Aorta (tissue), 5 donors: Measurements from ENCODE around the gene THTPA. TPM values are rescaled to one million over a fixed set of nuclear protein-coding genes. Genes with fewer than 3 reads are reported as not detected.

Experiments used
- ATAC-seq: fragments of 200-7000 bp; cut with Tn5 transposase; one replicate; pipeline ENCODE4 v1.9.1; 2022; ENCODE audit warnings: moderate library complexity; ENCODE audit not compliant: low FRiP score
- DNase-seq, 2 donors: peaks; one replicate each; pipeline ENCODE4 v3.0.0-alpha.2; 2020
- H3K27ac ChIP-seq, 2 donors: one replicate each; pipeline ENCODE4 v1.5.1; 2013; ENCODE audit warnings: low read length in 2 of 2, mild to moderate bottlenecking in 2 of 2, moderate library complexity in 2 of 2, control low read depth in 1 of 2, inconsistent platforms in 1 of 2, low read depth in 1 of 2
- H3K27me3 ChIP-seq, 2 donors: one replicate each; pipeline ENCODE4 v1.6.1; 2013; ENCODE audit warnings: control low read depth in 1 of 2, low read length in 1 of 2, mild to moderate bottlenecking in 1 of 2, moderate library complexity in 1 of 2; ENCODE audit not compliant: insufficient read depth in 2 of 2, control insufficient read depth in 1 of 2
- H3K36me3 ChIP-seq, 2 donors: one replicate each; pipeline ENCODE4 v1.6.1; 2013; ENCODE audit warnings: control low read depth in 1 of 2, low read length in 1 of 2, mild to moderate bottlenecking in 1 of 2; ENCODE audit not compliant: insufficient read depth in 2 of 2, control insufficient read depth in 1 of 2
- H3K4me1 ChIP-seq, 2 donors: one replicate each; pipeline ENCODE4 v1.6.1; 2013; ENCODE audit warnings: low read length in 2 of 2, control low read depth in 1 of 2, mild to moderate bottlenecking in 1 of 2, moderate library complexity in 1 of 2; ENCODE audit not compliant: insufficient read depth in 2 of 2, control insufficient read depth in 1 of 2
- H3K4me3 ChIP-seq, 2 donors: one replicate each; pipeline ENCODE4 v1.5.1; 2013; ENCODE audit warnings: low read length in 2 of 2, control low read depth in 1 of 2, mild to moderate bottlenecking in 1 of 2
- H3K9me3 ChIP-seq: one replicate; pipeline ENCODE4 v1.6.1; 2013; ENCODE audit warnings: mild to moderate bottlenecking, low read length; ENCODE audit not compliant: control insufficient read depth
- WGBS, 2 donors: extraction: QIAGEN DNeasy Blood & Tissue Kit; methylation state at CpG; one replicate each; pipeline ENCODE4 v1.1.7; 2013; 5-methylcytosine and 5-hydroxymethylcytosine counted together
- intact Hi-C, 2 donors: fragments of 100-400 bp; cut with DNase I; formaldehyde crosslinking; loops; one replicate each; pipeline versions ENCODE4 v1.14.2 to v1.15.0; 2022
- polyA plus RNA-seq, 2 donors: library from polyadenylated mRNA; stranded (reverse); fragments of 200-250 nt; gene quantifications; one replicate each; pipeline ENCODE4 v1.2.3, GENCODE V29; 2013
- total RNA-seq, 2 donors: library from RNA; stranded (reverse); fragmentation: NEBNext Ultra II Directional; extraction: Animal tissue kit (Norgen Biotek cat#: 25700); gene quantifications; one replicate each; pipeline ENCODE4 v1.2.1, GENCODE V29; 2021
- donor health status: healthy with polysubstance abuse.
- donor health status: Bipolar disorder and iron deficiency.
- donor health status: DM: no; HTN: no; CAD: no.
- donor health status: DM: no; HTN: no; CAD: no.
- donor health status: DM: yes; HTN: yes; CAD: no.

Gene THTPA
- total and polyA plus RNA-seq, 4 donors, result 13.0 to 24.0 (median 13.8) TPM

- Histone ChIP-seq H3K9me3 (no peaks in the 10 kb centered on the region), H3K4me1 (no peaks in the 10 kb centered on the region), H3K36me3 (no peaks in the 10 kb centered on the region), H3K27ac (no peak overlapping the region), H3K4me3 (no peak overlapping the region), H3K27me3 (no peaks in the 10 kb centered on the region)
- DNase-seq, result no peak
- 66 to 75% methylated on average over 4 of the region's 4 CpGs for WGBS, 2 donors
- ATAC-seq, result no peak
- intact Hi-C loops, result no loop called here
Observed at GRCh38 chr14:23572524-23572828, 16.4 kb downstream of the THTPA start.

- no peaks in the 10 kb centered on the region for H3K27me3 ChIP-seq
- ATAC-seq, result no peak
- no peaks in the 10 kb centered on the region for H3K4me1 ChIP-seq
- no peak overlapping the region for H3K27ac ChIP-seq
- intact Hi-C loops, result no loop called here
- no peaks in the 10 kb centered on the region for H3K9me3 ChIP-seq
- DNase-seq, result peak in 1 of 2 donors; percentile 69
- no peaks in the 10 kb centered on the region for H3K36me3 ChIP-seq
- no peak overlapping the region for H3K4me3 ChIP-seq
- 53 to 63% methylated on average over 4 of the region's 4 CpGs for WGBS, 2 donors
Observed at GRCh38 chr14:23572836-23573235, 16.8 kb downstream of the THTPA start.

- no peak overlapping the region for H3K4me3 ChIP-seq
- no peaks in the 10 kb centered on the region for H3K9me3 ChIP-seq
- H3K27ac ChIP-seq, result no peak overlapping the region
- H3K4me1 ChIP-seq, result no peaks in the 10 kb centered on the region
- intact Hi-C loops, result no loop called here
- WGBS, 2 donors, result 73 to 76% methylated on average over 5 of the region's 5 CpGs
- DNase-seq, result no peak
- no peaks in the 10 kb centered on the region for H3K27me3 ChIP-seq
- no peaks in the 10 kb centered on the region for H3K36me3 ChIP-seq
- no peak for ATAC-seq
Observed at GRCh38 chr14:23573384-23574015, 17.4 kb downstream of the THTPA start.

GRCh38 chr14:23577004-23577681 lies 21.1 kb downstream of the THTPA start:
- H3K27me3 ChIP-seq, result no peaks in the 10 kb centered on the region
- ATAC-seq, result peak; percentile 48
- H3K36me3 ChIP-seq, result no peaks in the 10 kb centered on the region
- 2% methylated on average over 65 to 67 of the region's 67 CpGs for WGBS, 2 donors
- no peaks in the 10 kb centered on the region for H3K4me1 ChIP-seq
- intact Hi-C loops, result no loop called here
- H3K27ac ChIP-seq, result no peak overlapping the region
- DNase-seq, result no peak
- H3K9me3 ChIP-seq, result no peaks in the 10 kb centered on the region
- no peak overlapping the region for H3K4me3 ChIP-seq

GRCh38 chr14:23577710-23578392 lies 21.8 kb downstream of the THTPA start:
- no peak overlapping the region for H3K4me3 ChIP-seq
- H3K9me3 ChIP-seq, result no peaks in the 10 kb centered on the region
- H3K4me1 ChIP-seq, result no peaks in the 10 kb centered on the region
- 3 to 4% methylated on average over 22 to 24 of the region's 24 CpGs for WGBS, 2 donors
- no peaks in the 10 kb centered on the region for H3K36me3 ChIP-seq
- DNase-seq, result no peak
- H3K27me3 ChIP-seq, result no peaks in the 10 kb centered on the region
- ATAC-seq, result no peak
- H3K27ac ChIP-seq, result no peak overlapping the region
- intact Hi-C loops, result no loop called here

- no peaks in the 10 kb centered on the region for H3K27me3 ChIP-seq
- DNase-seq, result no peak
- ATAC-seq, result no peak
- no peaks in the 10 kb centered on the region for H3K9me3 ChIP-seq
- no peaks in the 10 kb centered on the region for H3K4me1 ChIP-seq
- WGBS, 2 donors, result 6 to 9% methylated on average over 18 of the region's 18 CpGs
- no peaks in the 10 kb centered on the region for H3K36me3 ChIP-seq
- intact Hi-C loops, result no loop called here
- no peak within 1 kb of the TSS for H3K4me3 ChIP-seq
- H3K27ac ChIP-seq, result no peak within 1 kb of the TSS
Observed at GRCh38 chr14:23578560-23579310, 22.7 kb downstream of the THTPA start, which contains the start of gene JPH4. Gene JPH4, minus strand, starts transcription at chr14:23578790. Its CDS starts 1,337 bp downstream, at chr14:23577453.

- H3K36me3 ChIP-seq, result no peaks in the 10 kb centered on the region
- ATAC-seq, result no peak
- no peak for DNase-seq
- H3K9me3 ChIP-seq, result no peaks in the 10 kb centered on the region
- 55 to 63% methylated on average over 3 of the region's 3 CpGs for WGBS, 2 donors
- no peaks in the 10 kb centered on the region for H3K4me1 ChIP-seq
- H3K27me3 ChIP-seq, result no peaks in the 10 kb centered on the region
- H3K27ac ChIP-seq, result no peak overlapping the region
- H3K4me3 ChIP-seq, result no peak overlapping the region
- intact Hi-C loops, result no loop called here
Observed at GRCh38 chr14:23579311-23579630, 23.2 kb downstream of the THTPA start.

- no peaks in the 10 kb centered on the region for H3K4me1 ChIP-seq
- H3K27me3 ChIP-seq, result no peaks in the 10 kb centered on the region
- no peak for ATAC-seq
- H3K4me3 ChIP-seq, result no peak overlapping the region
- no peak overlapping the region for H3K27ac ChIP-seq
- H3K36me3 ChIP-seq, result no peaks in the 10 kb centered on the region
- no peaks in the 10 kb centered on the region for H3K9me3 ChIP-seq
- no peak for DNase-seq
- intact Hi-C loops, result no loop called here
Observed at GRCh38 chr14:23579739-23580138, 23.7 kb downstream of the THTPA start.
